H1 (cell line): ENCODE data around the gene RFC3.

ENCODE experiments used
- CHD2 ChIP-seq: IDR thresholded peaks from 2 replicates; pipeline ENCODE4 v1.6.1; 2012; ENCODE audit warnings: low read length, improper control_type of control experiment
- EP300 ChIP-seq, 2 experiments: IDR thresholded peaks; 1 replicate in 1 of 2; 2 replicates in 1 of 2; pipeline ENCODE4 v1.6.1; 2011 to 2012; ENCODE audit warnings: low read depth in 2 of 2, low read length in 2 of 2, mild to moderate bottlenecking in 2 of 2, borderline replicate concordance in 1 of 2, inconsistent platforms in 1 of 2, moderate library complexity in 1 of 2
- JUND ChIP-seq: IDR thresholded peaks from 2 replicates; pipeline ENCODE4 v1.6.1; 2011; ENCODE audit warnings: mild to moderate bottlenecking, improper control_type of control experiment, low read length
- KDM1A ChIP-seq: fragments of 200-600, 300-600 bp; sonication (generic); IDR thresholded peaks from 2 replicates; pipeline ENCODE4 v1.7.1; 2016; ENCODE audit warnings: mild to moderate bottlenecking, low read length, borderline replicate concordance
- POLR2A ChIP-seq, 2 experiments: IDR thresholded peaks; 1 replicate in 1 of 2; 2 replicates in 1 of 2; pipeline ENCODE4 v1.6.1; 2011; ENCODE audit warnings: low read depth in 2 of 2, low read length in 2 of 2, mild to moderate bottlenecking in 2 of 2; ENCODE audit errors: control extremely low read depth in 1 of 2
- POLR2AphosphoS5 ChIP-seq: IDR thresholded peaks from 2 replicates; pipeline ENCODE4 v1.6.1; 2011; ENCODE audit warnings: low read depth, low read length
- RNF2 ChIP-seq: fragments of 200-900, 300-1000 bp; sonication (generic); IDR thresholded peaks from 2 replicates; pipeline ENCODE4 v1.7.1; 2016; ENCODE audit warnings: borderline replicate concordance, low read depth, mild to moderate bottlenecking, antibody characterized with exemption, low read length; ENCODE audit not compliant: poor library complexity, severe bottlenecking; ENCODE audit errors: missing control alignments
- SP2 ChIP-seq: IDR thresholded peaks from 2 replicates; pipeline ENCODE4 v1.6.1; 2012; ENCODE audit warnings: mild to moderate bottlenecking, low read length, inconsistent platforms
- SRF ChIP-seq: IDR thresholded peaks from 2 replicates; pipeline ENCODE4 v1.6.1; 2011; ENCODE audit warnings: mild to moderate bottlenecking, low read depth, low read length, moderate library complexity
- TAF1 ChIP-seq: IDR thresholded peaks from 2 replicates; pipeline ENCODE4 v1.6.1; 2011; ENCODE audit warnings: mild to moderate bottlenecking, low read depth, low read length
- TBP ChIP-seq: IDR thresholded peaks from 2 replicates; pipeline ENCODE4 v1.6.1; 2011; ENCODE audit warnings: low read depth, low read length, improper control_type of control experiment
- ZNF274 ChIP-seq: IDR thresholded peaks from 2 replicates; pipeline ENCODE4 v1.7.0; 2012; ENCODE audit warnings: low read length, borderline replicate concordance; ENCODE audit errors: extremely low read depth
- TF ChIP-seq, protein P1 (sequence below), 3 experiments: IDR thresholded peaks; 1 replicate in 2 of 3; 2 replicates in 1 of 3; pipeline versions ENCODE4 v1.5.1 to v1.6.1; 2011; ENCODE audit warnings: low read length in 3 of 3, mild to moderate bottlenecking in 3 of 3, inconsistent platforms in 2 of 3, low read depth in 1 of 3, moderate library complexity in 1 of 3; ENCODE audit not compliant: insufficient read depth in 1 of 3; ENCODE audit errors: control extremely low read depth in 1 of 3

GRCh38 chr13:33838647-33839046 lies 20.7 kb downstream of the RFC3 start:
- TF ChIP-seq, protein P1, sequence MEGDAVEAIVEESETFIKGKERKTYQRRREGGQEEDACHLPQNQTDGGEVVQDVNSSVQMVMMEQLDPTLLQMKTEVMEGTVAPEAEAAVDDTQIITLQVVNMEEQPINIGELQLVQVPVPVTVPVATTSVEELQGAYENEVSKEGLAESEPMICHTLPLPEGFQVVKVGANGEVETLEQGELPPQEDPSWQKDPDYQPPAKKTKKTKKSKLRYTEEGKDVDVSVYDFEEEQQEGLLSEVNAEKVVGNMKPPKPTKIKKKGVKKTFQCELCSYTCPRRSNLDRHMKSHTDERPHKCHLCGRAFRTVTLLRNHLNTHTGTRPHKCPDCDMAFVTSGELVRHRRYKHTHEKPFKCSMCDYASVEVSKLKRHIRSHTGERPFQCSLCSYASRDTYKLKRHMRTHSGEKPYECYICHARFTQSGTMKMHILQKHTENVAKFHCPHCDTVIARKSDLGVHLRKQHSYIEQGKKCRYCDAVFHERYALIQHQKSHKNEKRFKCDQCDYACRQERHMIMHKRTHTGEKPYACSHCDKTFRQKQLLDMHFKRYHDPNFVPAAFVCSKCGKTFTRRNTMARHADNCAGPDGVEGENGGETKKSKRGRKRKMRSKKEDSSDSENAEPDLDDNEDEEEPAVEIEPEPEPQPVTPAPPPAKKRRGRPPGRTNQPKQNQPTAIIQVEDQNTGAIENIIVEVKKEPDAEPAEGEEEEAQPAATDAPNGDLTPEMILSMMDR (IDR thresholded peaks at IDR 0.05; ENCODE audit: control extremely low read depth in 1 of 3, insufficient read depth in 1 of 3, low read depth in 1 of 3, low read length in 3 of 3) = no peak
- TF ChIP-seq SRF = no peak
- TF ChIP-seq CHD2 = no peak
- TF ChIP-seq EP300 (IDR thresholded peaks at IDR 0.05; ENCODE audit: borderline replicate concordance in 1 of 2, low read depth in 2 of 2, low read length in 2 of 2) = no peak
- TF ChIP-seq POLR2A (IDR thresholded peaks at IDR 0.05; ENCODE audit: control extremely low read depth in 1 of 2, low read depth in 2 of 2, low read length in 2 of 2) = no peak
- TF ChIP-seq JUND = no peak
- TF ChIP-seq TBP = no peak
- TF ChIP-seq POLR2AphosphoS5 = no peak
- no peak for TF ChIP-seq RNF2
- TF ChIP-seq TAF1 = no peak
- no peak for TF ChIP-seq KDM1A
- TF ChIP-seq SP2 = no peak
- TF ChIP-seq ZNF274 = no peak
